A673 (cell line): ENCODE data around the gene KIR2DL4.
"Not testable (repeated sequence)": the region's sequence is repeated elsewhere in the genome, so short reads cannot be mapped to it uniquely, and the experiment has no call there.

Experiments used
- CTCF ChIP-seq: fragments of 300-800, 200-600 bp; sonication (generic); conservative IDR thresholded peaks from 2 replicates; pipeline ENCODE4 v1.5.1; 2017; ENCODE audit warnings: low read depth, mild to moderate bottlenecking, antibody characterized with exemption, low read length, moderate library complexity, mixed read lengths
- EZH2 ChIP-seq: fragments of 200-600 bp; sonication (generic); IDR thresholded peaks from 2 replicates; pipeline ENCODE4 v1.6.1; 2017; ENCODE audit warnings: borderline replicate concordance, low read depth, mild to moderate bottlenecking, mixed read lengths, antibody characterized with exemption, low read length; ENCODE audit not compliant: poor library complexity, severe bottlenecking

- TF ChIP-seq CTCF, EZH2: not testable (repeated sequence)
Observed at GRCh38 chr19:54832496-54832895, 29.1 kb downstream of the KIR2DL4 start, which contains the start of gene KIR2DS4.
